GM19468 (cell line): ENCODE results near the gene COL27A1.
"Not testable (repeated sequence)": the region's sequence is repeated elsewhere in the genome, so short reads cannot be mapped to it uniquely, and the experiment has no call there.

Source experiments
- ATAC-seq: cut with Tn5 transposase; IDR thresholded peaks from one replicate; pipeline ENCODE4 v1.9.1; 2021; ENCODE audit warnings: mild to moderate bottlenecking, moderate library complexity, moderate number of reproducible peaks; ENCODE audit not compliant: unreplicated experiment; ENCODE audit errors: extremely low read depth

The COL27A1 gene

GRCh38 chr9:114122136-114123027, 33.0 kb upstream of the COL27A1 start:
- no peak for ATAC-seq

DNA sequence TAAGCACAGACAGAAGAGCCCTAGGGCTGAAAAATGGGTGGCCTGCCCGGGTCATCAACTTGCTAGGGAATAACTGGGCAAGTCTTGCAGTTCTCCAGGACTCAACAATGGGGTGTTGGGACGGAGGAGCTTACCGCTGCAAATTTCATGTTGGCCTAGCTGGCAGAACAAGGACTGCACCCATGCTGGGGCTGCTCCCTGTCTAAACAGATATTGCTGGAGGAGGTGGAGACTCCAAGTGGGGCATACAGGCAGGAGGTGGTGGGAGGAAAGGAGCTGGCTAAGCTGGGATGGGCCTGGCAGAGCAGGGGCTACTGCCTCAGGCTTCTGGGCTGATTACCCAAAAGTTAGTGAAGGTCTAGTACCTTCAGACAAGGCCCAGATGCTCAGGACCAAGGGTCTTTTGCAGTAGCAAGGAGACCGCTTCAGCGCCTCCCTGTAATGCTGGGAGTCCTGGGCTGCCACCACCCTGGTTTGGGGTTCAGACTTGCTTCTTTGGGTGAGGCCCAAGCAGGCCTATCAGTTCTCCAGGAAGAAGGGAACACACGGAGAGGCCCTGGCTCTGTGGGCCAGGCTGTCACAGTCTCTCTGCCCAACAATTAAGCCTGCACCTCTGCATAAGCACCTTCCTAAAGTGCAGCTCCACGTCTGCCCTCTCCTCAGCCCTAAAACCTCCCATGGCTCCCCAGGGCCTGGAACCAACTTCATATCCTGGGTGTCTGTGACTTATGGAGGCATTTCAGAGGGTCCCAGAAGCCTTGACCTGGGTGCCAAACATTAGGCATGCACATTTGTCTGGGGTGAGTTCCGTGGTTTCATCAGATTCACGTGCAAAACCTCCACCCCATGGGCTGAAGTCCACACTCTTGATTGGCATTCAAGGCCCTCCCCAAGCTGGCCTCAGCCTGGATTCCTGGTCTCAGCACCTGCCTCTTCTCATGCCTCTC, 32.0 kb upstream of the COL27A1 start:
- ATAC-seq, result no peak

GRCh38 chr9:114124138-114124537, 31.2 kb upstream of the COL27A1 start:
- no peak for ATAC-seq

- ATAC-seq, result no peak
Observed at GRCh38 chr9:114124666-114125475, 30.5 kb upstream of the COL27A1 start.

DNA sequence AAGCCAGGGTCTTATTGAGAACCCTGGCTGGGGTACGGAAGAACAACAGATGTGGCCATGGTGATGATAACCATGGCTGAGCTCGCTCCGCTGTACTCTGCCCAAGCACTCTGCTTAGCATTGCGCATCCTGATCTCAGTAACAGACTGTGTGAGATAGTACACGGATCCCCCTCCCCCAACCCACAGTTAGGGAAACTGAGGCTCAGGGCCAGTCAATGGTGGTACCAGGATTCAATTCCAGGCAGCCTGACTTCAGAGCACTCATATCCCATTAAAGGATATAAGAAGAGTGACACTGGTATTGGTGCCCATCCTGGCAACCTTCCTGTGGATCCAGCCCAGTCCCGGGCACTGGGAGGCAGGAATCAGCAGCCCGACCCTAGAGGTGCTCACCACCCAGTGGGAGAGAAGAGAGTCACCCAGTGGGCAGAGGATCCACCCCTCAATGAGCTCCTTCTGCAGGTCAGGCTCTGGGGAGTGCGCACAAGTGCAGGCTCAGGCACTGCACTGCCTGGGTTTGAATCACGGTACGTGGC, 29.8 kb upstream of the COL27A1 start:
- ATAC-seq, result no peak

DNA sequence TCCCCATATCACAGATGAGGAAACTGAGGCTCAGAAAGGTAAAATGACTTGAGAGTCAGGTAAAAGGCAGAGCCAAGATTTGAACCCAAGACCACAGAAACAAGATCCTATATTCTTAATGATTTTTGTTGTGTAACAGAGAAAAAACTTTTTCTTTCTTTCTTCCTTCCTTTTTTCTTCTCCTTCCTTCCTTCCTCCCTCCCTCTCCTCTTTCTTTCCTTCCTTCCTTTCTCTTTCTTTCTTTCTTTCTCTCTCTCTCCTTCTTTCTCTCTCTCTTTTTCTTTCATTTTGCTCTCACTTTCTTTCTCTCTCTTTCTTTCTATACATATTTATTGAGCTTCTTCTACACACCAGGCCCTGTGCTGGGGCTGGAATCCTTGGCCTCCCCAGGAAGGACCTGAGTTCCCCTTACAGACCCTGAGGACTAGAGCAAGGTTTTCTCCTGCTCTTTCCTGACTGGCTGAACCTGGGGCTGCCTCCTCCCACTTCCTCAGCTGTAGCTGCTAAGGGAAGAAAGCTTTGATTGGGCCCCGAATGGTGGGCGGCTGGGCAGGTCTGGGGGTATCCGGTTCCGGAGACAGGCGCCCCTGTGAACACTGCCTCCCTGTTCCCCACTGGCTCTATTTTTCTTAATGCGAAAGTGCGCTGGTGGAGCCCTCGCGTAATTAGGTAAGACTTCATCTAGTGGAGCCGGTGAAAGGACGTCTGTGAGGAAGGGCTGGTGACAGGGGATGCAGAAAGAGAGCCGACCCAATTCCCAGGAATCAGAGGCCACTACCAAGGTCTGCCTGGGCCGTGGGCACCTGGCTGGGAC, 28.9 kb upstream of the COL27A1 start:
- ATAC-seq, result no peak

DNA sequence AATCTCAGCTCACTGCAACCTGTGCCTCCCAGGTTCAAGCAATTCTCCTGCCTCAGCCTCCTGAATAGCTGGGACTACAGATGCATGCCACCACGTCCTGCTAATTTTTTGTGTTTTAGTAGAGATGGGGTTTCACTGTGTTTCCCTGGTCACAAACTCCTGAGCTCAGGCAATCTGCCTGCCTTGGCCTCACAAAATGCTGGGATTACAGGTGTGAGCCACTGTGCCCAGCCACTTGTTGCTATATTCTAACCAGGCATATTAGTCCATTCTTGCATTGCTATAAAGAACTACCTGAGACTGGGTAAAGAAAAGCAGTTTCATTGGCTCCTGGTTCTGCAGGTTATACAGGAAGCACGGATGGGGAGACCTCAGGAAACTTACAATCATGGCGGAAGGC, 26.6 kb upstream of the COL27A1 start:
- ATAC-seq, result not testable (repeated sequence)

- ATAC-seq, result no peak
Observed at GRCh38 chr9:114130141-114130540, 25.2 kb upstream of the COL27A1 start.

GRCh38 chr9:114130624-114131277, 24.6 kb upstream of the COL27A1 start:
- no peak for ATAC-seq

DNA sequence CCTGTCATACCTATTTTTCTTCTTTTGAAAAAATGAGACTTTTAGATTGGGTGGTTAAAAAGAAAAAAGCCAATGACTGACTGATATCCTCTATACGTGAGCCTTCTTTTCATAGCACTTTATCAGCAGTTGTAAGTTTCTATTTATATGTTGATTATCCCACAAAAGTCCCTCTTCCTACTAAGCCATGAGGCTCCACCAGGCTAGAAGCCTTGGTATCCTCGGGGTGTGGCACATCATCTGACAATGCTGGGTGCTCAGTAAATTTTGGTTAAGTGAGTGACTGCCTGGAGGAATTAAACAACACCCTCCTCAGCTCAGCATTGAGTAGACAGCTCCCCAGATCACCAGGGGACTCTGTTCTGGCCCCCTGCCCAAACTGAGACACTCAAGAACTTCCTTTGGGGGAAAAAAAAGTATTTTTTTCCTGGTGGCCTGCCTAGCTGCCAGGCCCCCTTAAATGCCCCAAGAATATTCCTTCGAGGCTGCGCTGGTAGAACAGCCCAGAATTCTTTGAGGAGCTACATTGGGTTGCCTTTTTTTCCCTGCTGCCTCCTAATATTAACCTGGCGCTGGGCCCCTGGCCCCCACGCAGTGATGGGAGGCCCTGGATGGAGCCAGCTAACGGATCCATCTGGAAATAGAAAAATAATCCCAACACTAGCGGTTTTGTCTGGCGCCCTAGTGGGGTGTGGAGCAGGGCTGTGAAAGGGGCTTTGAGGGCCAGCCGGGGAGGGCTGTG, 23.4 kb upstream of the COL27A1 start:
- ATAC-seq, result no peak

GRCh38 chr9:114132550-114132918, 22.8 kb upstream of the COL27A1 start:
- no peak for ATAC-seq

DNA sequence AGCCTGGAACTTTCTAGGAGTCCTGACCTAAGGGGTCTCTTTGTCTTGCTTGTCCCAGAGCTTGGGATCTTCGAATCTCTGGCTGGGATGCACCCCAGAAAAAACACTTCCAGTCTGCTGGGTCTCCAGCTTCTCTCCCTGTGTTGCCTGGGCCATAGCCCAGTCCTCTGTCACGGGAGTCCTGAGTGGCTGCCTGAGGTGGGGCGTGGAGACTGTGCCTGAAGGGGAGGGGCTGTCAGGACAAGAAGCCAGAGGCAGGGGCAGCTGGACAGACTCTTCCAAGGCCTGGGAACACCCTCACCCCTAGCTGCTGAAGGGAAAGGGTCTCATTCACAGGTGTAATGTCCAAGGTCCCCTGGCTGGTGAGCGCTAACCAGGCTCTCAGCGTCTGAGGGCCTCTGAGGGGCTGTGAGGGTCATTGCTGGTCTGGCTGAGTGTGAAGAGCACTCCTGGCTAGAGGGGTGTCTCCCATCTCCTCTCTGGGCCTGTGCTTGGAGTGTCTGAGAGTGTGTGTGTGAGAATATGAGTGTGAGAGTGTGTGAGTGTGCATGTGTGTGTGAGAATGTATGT, 20.4 kb upstream of the COL27A1 start:
- ATAC-seq, result no peak

GRCh38 chr9:114137831-114138230, 17.5 kb upstream of the COL27A1 start:
- no peak for ATAC-seq

- ATAC-seq, result no peak
Observed at GRCh38 chr9:114138552-114138971, 16.8 kb upstream of the COL27A1 start.

GRCh38 chr9:114139071-114139470, 16.3 kb upstream of the COL27A1 start:
- no peak for ATAC-seq

GRCh38 chr9:114140401-114140800, 14.9 kb upstream of the COL27A1 start:
- no peak for ATAC-seq

DNA sequence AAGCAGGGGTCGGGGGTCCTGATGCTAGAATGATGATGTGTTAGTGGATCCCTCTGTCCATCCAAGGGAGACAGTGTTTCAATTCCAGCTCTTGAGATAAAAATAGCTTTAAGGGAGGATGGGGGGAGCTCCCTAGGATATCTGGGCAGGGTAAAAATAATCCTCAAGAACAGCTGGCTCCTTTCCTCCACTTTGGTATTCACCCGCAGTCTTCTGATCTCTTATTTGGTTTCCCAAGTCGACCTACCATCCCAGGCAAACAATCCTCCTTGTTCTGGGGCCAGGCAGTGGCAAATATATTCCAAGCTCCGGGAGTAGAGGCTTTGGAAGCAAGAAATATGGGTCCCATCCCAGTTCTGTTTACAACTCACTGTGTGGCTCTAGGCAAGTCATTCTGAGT, 14.5 kb upstream of the COL27A1 start:
- ATAC-seq, result no peak
